Measurements from ENCODE around the gene HAPLN3.

DNA sequence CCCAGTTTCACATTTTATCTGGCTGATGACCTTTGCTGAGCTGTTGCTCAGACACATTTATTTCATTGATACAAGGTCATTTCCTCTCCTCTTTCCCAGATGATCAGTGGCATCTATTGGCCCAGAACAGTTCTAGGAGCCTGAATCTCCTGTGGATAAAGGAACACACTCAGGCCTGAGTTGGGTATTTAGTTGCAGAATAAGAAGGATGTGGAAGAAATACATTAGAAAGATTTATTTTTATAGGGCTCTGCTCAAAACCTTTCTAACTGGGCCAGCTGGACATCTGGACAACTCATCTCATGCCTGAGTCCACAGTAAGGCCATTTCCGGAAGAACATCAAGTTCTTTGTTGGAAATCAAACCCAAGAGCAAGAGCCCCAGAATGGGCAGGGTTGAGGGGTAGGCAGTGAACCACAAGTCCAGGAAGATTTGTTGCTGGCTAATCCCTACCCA lies 37.6 kb upstream of the HAPLN3 start:
- TF ChIP-seq, protein P1, sequence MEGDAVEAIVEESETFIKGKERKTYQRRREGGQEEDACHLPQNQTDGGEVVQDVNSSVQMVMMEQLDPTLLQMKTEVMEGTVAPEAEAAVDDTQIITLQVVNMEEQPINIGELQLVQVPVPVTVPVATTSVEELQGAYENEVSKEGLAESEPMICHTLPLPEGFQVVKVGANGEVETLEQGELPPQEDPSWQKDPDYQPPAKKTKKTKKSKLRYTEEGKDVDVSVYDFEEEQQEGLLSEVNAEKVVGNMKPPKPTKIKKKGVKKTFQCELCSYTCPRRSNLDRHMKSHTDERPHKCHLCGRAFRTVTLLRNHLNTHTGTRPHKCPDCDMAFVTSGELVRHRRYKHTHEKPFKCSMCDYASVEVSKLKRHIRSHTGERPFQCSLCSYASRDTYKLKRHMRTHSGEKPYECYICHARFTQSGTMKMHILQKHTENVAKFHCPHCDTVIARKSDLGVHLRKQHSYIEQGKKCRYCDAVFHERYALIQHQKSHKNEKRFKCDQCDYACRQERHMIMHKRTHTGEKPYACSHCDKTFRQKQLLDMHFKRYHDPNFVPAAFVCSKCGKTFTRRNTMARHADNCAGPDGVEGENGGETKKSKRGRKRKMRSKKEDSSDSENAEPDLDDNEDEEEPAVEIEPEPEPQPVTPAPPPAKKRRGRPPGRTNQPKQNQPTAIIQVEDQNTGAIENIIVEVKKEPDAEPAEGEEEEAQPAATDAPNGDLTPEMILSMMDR (IDR thresholded peaks at IDR 0.05): no peak
- TF ChIP-seq POLR2A (IDR thresholded peaks at IDR 0.05): no peak
